Lung (tissue), 12 donors: ENCODE measurements around the gene ASF1A. TPM values are rescaled to one million over a fixed set of nuclear protein-coding genes. Genes with fewer than 3 reads are reported as not detected.

Source experiments
- ATAC-seq: fragments of 200-7000 bp; cut with Tn5 transposase; one replicate; pipeline ENCODE4 v1.9.1; 2020; ENCODE audit warnings: moderate number of reproducible peaks; ENCODE audit not compliant: insufficient read depth, low FRiP score
- DNase-seq, 3 donors: peaks; one replicate each; pipeline ENCODE4 v3.0.0-alpha.2; 2013 to 2017
- H3K27ac ChIP-seq, 2 donors: one replicate each; pipeline ENCODE4 v1.5.1; 2013; ENCODE audit warnings: mild to moderate bottlenecking in 2 of 2, moderate library complexity in 2 of 2, control low read depth in 1 of 2, inconsistent platforms in 1 of 2, low read depth in 1 of 2, low read length in 1 of 2
- H3K27me3 ChIP-seq, 3 donors: one replicate each; pipeline ENCODE4 v1.5.1; 2013; ENCODE audit warnings: low read length in 2 of 3; ENCODE audit not compliant: control insufficient read depth in 3 of 3, insufficient read depth in 3 of 3
- H3K36me3 ChIP-seq, 4 donors: one replicate each; pipeline ENCODE4 v1.5.1; 2013; ENCODE audit warnings: low read length in 4 of 4, mild to moderate bottlenecking in 1 of 4, moderate library complexity in 1 of 4; ENCODE audit not compliant: control insufficient read depth in 4 of 4, insufficient read depth in 4 of 4
- H3K4me1 ChIP-seq, 5 donors: one replicate each; pipeline ENCODE4 v1.5.1; 2013; ENCODE audit warnings: low read length in 5 of 5, mild to moderate bottlenecking in 2 of 5, moderate library complexity in 1 of 5; ENCODE audit not compliant: control insufficient read depth in 5 of 5, insufficient read depth in 5 of 5
- H3K4me3 ChIP-seq: one replicate; pipeline ENCODE4 v1.5.1; 2013; ENCODE audit warnings: mild to moderate bottlenecking, control low read depth, moderate library complexity
- H3K9ac ChIP-seq, 2 donors: one replicate each; pipeline ENCODE4 v1.5.1; 2013; ENCODE audit warnings: low read length in 2 of 2, control low read depth in 1 of 2; ENCODE audit not compliant: insufficient read depth in 1 of 2
- H3K9me3 ChIP-seq, 4 donors: one replicate each; pipeline ENCODE4 v1.5.1; 2013; ENCODE audit warnings: low read length in 3 of 4, mild to moderate bottlenecking in 1 of 4, moderate library complexity in 1 of 4; ENCODE audit not compliant: control insufficient read depth in 4 of 4, insufficient read depth in 3 of 4
- WGBS, 2 donors: extraction: QIAGEN DNeasy Blood & Tissue Kit; methylation state at CpG; one replicate each; pipeline ENCODE4 v1.1.7; 2013; 5-methylcytosine and 5-hydroxymethylcytosine counted together
- polyA plus RNA-seq, 2 donors: library from polyadenylated mRNA; stranded (reverse); fragments of 200-250 nt; gene quantifications; one replicate each; pipeline ENCODE4 v1.2.1, GENCODE V29; 2013
- total RNA-seq, 2 donors: library from RNA; depleted of rRNA in 1 of 2; stranded (reverse); fragments of >200 nt in 1 of 2; gene quantifications; one replicate each; pipeline ENCODE4 v1.2.1, GENCODE V29; 2014 to 2021
- TF ChIP-seq, protein P1 (sequence below): IDR thresholded peaks from 2 replicates; pipeline ENCODE4 v1.5.1; 2012; ENCODE audit warnings: mild to moderate bottlenecking; ENCODE audit errors: control extremely low read depth, extremely low read depth
- donor health status: control.
- donor health status: control.
- donor health status: Bipolar disorder and iron deficiency.
- donor health status: healthy.
- donor health status: DM: yes; HTN: yes; CAD: no.

The ASF1A gene
- total and polyA plus RNA-seq, 4 donors: 8.9 to 32.9 (median 23.9) TPM

DNA sequence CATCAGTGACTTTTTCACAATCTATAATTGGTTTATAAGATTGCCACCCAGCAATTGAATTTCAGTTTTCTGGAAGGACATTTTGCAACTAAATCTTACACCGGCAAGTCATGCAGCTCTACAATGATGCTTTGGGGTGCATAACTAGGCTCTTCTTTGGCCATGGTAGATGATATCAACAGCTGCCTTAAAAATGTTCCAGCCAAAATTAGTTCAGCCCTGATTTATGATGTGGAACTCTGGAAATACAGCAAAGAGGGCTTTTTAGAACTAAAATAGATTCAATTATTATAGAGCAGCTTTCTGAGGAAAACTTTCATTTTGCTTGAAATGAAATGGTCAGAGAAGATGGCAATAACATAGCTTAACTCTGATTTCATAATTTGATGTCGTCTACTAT, 59.4 kb downstream of the ASF1A start:
- DNase-seq: peak in 2 of 3 donors; percentile 54 to 71
- Histone ChIP-seq H3K27ac (no peak overlapping the region), H3K9ac (no peak overlapping the region), H3K9me3 (no peaks in the 10 kb centered on the region), H3K4me3 (no peak overlapping the region), H3K4me1 (peaks cover 0 to 5% (median 0%) of the 10 kb centered on the region in 5 donors), H3K27me3 (no peaks in the 10 kb centered on the region), H3K36me3 (peaks cover 0 to 1% (median 0%) of the 10 kb centered on the region in 4 donors)
- no peak for ATAC-seq
- TF ChIP-seq, protein P1, sequence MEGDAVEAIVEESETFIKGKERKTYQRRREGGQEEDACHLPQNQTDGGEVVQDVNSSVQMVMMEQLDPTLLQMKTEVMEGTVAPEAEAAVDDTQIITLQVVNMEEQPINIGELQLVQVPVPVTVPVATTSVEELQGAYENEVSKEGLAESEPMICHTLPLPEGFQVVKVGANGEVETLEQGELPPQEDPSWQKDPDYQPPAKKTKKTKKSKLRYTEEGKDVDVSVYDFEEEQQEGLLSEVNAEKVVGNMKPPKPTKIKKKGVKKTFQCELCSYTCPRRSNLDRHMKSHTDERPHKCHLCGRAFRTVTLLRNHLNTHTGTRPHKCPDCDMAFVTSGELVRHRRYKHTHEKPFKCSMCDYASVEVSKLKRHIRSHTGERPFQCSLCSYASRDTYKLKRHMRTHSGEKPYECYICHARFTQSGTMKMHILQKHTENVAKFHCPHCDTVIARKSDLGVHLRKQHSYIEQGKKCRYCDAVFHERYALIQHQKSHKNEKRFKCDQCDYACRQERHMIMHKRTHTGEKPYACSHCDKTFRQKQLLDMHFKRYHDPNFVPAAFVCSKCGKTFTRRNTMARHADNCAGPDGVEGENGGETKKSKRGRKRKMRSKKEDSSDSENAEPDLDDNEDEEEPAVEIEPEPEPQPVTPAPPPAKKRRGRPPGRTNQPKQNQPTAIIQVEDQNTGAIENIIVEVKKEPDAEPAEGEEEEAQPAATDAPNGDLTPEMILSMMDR: no peak
- 80 to 88% methylated on average over 2 of the region's 2 CpGs for WGBS, 2 donors

Other genes starting within 250 kb of the ASF1A start
- gene CEP85L, start 242.6 kb upstream of the ASF1A start, total RNA-seq: 10 to 100 TPM; 12.5 to 40.8 TPM
- gene CEP85L, start 242.6 kb upstream of the ASF1A start, polyA plus RNA-seq: 1 to 10 TPM; 1.3 to 1.6 TPM
- gene MCM9, start 41.0 kb downstream of the ASF1A start, total RNA-seq: 10 to 100 TPM; 18.1 to 28.6 TPM
- gene MCM9, start 41.0 kb downstream of the ASF1A start, polyA plus RNA-seq: 1 to 10 TPM; 4.8 to 6.0 TPM
- gene FAM184A, start 184.5 kb downstream of the ASF1A start, total RNA-seq: 10 to 100 TPM; 18.7 to 63.4 TPM
- gene FAM184A, start 184.5 kb downstream of the ASF1A start, polyA plus RNA-seq: 10 to 100 TPM in 1 of 2 donors, 1 to 10 TPM in 1; 4.4 to 26.6 TPM